ENCODE data around the gene SLC44A2.

SLC44A2 gene

DNA sequence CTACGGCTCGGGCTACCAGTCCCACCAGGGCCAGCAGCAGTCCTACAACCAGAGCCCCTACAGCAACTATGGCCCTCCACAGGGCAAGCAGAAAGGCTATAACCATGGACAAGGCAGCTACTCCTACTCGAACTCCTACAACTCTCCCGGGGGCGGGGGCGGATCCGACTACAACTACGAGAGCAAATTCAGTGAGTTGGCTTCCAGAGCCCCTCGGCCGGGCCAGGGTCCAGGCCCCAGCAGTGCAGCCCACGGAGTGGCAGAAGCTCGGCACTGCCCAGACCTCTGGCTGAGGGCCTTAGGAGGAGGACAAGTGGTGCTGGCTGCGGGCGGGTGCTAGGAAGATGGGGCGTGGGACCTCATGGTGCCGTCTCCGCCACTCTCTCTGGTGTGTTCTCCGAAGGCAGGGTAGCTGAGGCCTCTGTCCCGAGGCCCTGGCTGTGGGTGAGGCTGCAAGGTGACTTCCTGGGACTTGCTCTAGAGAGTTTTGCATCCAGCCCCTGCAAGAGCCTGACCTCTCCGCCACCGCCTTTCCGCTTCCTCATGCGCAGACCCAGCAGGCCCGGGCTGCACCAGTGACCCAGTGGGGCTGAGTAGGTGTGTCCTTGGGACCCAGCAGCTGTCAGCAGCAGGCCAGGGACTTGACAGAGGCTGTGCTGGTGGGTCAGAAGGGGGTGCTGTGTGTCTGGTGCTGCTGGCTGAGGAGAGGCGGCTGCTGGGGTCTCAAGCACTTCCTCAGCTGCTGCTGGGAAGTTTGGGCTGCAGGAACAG is 62.4 kb downstream of the SLC44A2 start:
- H3K4me3 ChIP-seq (ENCODE audit: low read depth, low read length), result no peak overlapping the region
- TF ChIP-seq, protein P1, sequence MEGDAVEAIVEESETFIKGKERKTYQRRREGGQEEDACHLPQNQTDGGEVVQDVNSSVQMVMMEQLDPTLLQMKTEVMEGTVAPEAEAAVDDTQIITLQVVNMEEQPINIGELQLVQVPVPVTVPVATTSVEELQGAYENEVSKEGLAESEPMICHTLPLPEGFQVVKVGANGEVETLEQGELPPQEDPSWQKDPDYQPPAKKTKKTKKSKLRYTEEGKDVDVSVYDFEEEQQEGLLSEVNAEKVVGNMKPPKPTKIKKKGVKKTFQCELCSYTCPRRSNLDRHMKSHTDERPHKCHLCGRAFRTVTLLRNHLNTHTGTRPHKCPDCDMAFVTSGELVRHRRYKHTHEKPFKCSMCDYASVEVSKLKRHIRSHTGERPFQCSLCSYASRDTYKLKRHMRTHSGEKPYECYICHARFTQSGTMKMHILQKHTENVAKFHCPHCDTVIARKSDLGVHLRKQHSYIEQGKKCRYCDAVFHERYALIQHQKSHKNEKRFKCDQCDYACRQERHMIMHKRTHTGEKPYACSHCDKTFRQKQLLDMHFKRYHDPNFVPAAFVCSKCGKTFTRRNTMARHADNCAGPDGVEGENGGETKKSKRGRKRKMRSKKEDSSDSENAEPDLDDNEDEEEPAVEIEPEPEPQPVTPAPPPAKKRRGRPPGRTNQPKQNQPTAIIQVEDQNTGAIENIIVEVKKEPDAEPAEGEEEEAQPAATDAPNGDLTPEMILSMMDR (IDR thresholded peaks at IDR 0.05; ENCODE audit: low read depth, low read length), result no peak

DNA sequence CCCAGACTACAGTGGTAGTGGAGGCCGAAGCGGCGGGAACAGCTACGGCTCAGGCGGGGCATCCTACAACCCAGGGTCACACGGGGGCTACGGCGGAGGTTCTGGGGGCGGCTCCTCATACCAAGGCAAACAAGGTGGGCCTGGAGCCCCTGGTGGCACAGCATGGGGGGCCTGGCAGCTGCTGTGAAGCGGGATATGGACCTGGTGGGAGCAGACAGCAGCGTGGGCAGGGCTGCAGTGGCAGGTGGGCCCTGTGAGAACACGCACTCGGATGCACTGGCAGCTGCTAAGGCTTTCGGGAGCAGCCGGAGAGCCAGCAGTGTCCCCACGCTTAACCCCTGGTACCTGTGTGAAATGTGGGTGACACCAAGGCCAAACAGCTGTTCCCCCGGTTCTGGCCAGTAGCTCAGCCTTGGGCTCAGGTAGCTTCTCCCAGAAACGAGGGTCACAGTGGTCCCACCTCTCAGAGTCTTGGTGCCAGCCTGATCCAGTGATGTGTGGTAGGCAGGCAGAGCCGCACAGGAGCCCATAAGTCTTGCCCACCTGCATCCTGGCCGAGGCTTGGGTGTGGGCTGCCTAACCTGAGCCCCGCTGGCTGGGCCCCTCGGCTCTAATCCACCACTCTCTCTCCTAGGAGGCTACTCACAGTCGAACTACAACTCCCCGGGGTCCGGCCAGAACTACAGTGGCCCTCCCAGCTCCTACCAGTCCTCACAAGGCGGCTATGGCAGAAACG is 63.4 kb downstream of the SLC44A2 start:
- TF ChIP-seq, protein P1 (IDR thresholded peaks at IDR 0.05; ENCODE audit: low read depth, low read length), result no peak
- no peak overlapping the region for H3K4me3 ChIP-seq (ENCODE audit: low read depth, low read length)

DNA sequence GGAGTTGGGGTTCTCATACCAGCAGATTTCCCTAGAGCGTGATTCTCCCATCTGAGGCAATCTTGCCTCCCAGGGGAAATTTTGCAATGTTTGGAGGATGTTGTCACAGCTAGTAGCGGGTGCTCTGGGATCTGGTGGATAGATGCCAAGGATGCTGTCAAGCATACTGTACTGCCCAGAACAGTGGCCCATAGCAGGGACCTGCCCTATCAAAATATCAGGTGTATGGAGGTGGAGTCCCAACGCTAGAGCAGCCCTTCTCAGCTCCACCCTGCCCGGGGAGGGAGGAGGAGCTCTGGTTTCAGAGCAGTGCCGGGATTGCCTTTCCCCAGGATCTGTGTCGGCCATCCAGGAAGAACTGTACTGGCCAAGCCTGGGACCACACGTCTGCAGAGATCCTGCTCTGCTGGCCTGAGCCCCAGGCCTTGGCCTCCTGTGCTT is 65.0 kb downstream of the SLC44A2 start:
- H3K4me3 ChIP-seq (ENCODE audit: low read depth, low read length), result no peak overlapping the region
- TF ChIP-seq, protein P1 (IDR thresholded peaks at IDR 0.05; ENCODE audit: low read depth, low read length), result no peak

DNA sequence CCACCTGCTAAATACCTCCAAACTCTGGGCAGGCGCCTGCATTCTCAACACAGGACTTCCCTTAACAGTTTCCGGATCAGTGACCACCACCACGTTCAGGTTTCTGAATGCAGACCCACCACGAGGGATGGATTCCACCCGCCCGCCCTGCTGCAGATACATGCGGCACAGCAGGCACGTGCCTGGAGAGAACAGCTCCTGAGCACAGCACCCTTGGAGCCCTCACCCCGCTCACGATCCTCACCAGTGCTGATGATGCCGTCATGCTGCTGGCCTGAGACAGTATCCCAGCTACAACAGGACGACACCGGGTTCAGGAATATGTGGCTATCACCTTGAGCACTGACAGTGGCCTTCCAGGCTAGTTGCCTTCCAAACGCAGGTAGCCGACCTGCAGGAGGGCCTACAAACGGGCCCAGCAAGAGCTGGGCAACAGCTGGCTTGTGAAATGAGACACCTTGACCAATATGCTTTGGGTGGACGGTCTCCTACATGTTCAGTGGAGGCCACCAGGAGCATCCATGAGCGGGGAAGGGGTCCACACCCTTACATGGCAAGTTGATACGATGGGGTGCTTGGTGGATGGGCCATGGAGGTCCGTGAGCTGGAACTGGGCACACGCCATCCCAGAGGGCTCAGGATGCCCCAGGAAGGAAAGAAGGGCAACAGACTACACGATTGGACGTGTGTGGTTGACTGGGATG is 66.0 kb downstream of the SLC44A2 start:
- H3K4me3 ChIP-seq (ENCODE audit: low read depth, low read length), result no peak overlapping the region
- TF ChIP-seq, protein P1 (IDR thresholded peaks at IDR 0.05; ENCODE audit: low read depth, low read length), result no peak

DNA sequence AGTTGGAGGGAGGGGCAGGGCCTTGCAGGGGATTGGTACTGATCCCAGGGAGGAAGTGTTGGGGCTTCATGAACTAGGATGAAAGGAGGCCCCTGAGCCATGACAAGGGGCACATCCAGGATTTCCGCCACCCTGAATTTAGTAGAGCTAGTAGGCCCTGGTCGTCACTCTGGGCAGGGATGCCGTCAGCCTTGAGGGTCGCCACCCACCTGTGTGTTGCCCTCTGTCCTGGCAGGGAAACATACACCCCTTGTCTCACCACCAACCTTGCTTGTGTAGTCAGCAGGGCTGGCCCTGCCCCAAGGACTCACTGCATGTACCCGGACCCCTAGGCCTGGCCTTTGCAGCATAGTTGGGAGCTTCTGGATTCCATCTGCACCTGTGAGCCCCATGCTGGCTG is 66.5 kb downstream of the SLC44A2 start:
- no peak overlapping the region for H3K4me3 ChIP-seq (ENCODE audit: low read depth, low read length)
- TF ChIP-seq, protein P1 (IDR thresholded peaks at IDR 0.05; ENCODE audit: low read depth, low read length), result no peak

DNA sequence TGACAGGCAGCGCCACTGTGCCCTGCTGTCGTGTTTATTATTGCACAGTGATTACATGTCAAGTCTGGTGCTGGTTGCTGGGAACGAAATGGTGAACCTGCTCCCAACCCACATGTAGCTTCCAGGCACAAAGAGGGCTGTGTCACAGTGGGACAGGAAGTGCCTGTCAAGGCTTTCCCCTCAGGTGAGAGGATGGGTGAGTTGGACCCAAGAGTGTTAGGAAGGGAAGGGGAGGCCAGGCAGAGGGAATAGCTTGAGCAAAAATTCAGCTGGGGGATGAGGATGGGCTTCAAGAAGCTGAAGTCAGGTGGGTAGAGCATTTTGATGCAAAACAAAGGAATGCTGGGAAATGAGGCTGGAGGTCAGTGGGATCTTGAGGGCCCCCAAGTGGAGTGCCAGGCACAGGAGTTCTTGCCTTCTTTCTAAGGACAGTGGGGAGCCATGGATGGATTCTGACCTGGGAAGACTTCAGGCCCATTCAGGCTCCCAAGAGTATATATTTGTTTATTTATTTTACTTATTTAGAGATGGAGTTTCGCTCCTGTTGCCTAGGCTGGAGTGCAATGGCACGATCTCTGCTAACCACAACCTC is 67.4 kb downstream of the SLC44A2 start:
- TF ChIP-seq, protein P1 (IDR thresholded peaks at IDR 0.05; ENCODE audit: low read depth, low read length), result no peak

More for the DNA sequence above, 67.4 kb downstream of the SLC44A2 start:
- no peak overlapping the region for H3K4me3 ChIP-seq (ENCODE audit: low read depth, low read length)
